Hematopoietic multipotent progenitor cell treated with erythropoietin and hydrocortisone succinate and interleukin-3 and kit ligand, for 4 days (in vitro differentiated cells): ENCODE measurements around the gene A3GALT2.

ENCODE experiments used
- DNase-seq: peaks from one replicate; pipeline ENCODE4 v3.0.0-alpha.2; 2015

The A3GALT2 gene

GRCh38 chr1:33270379-33270778 is 50.5 kb downstream of the A3GALT2 start:
- no peak for DNase-seq

GRCh38 chr1:33269621-33270020 is 51.3 kb downstream of the A3GALT2 start:
- no peak for DNase-seq

- DNase-seq = no peak
Measured at GRCh38 chr1:33268927-33269610, 51.8 kb downstream of the A3GALT2 start.

- DNase-seq = no peak
Measured at GRCh38 chr1:33268457-33268856, 52.4 kb downstream of the A3GALT2 start.

GRCh38 chr1:33267468-33268205 is 53.3 kb downstream of the A3GALT2 start:
- no peak for DNase-seq

- no peak for DNase-seq
Measured at GRCh38 chr1:33266766-33267165, 54.1 kb downstream of the A3GALT2 start.

GRCh38 chr1:33265780-33266605 is 54.9 kb downstream of the A3GALT2 start:
- DNase-seq = no peak

- no peak for DNase-seq
Measured at GRCh38 chr1:33263890-33264504, 56.9 kb downstream of the A3GALT2 start.

- DNase-seq = no peak
Measured at GRCh38 chr1:33261344-33261743, 59.6 kb downstream of the A3GALT2 start.

- no peak for DNase-seq
Measured at GRCh38 chr1:33260439-33260838, 60.5 kb downstream of the A3GALT2 start.

GRCh38 chr1:33259879-33260278 is 61.0 kb downstream of the A3GALT2 start:
- no peak for DNase-seq

GRCh38 chr1:33258788-33259274 is 62.1 kb downstream of the A3GALT2 start:
- DNase-seq = no peak

GRCh38 chr1:33257772-33258712 is 62.9 kb downstream of the A3GALT2 start:
- DNase-seq = no peak

GRCh38 chr1:33257207-33257771 is 63.6 kb downstream of the A3GALT2 start:
- no peak for DNase-seq
